ENCODE measurements around the gene EIF3A.
"Not testable (repeated sequence)": the region's sequence is repeated elsewhere in the genome, so short reads cannot be mapped to it uniquely, and the experiment has no call there.

The EIF3A gene

GRCh38 chr10:119042169-119042568 is 38.4 kb downstream of the EIF3A start:
- FAIRE-seq: no peak

GRCh38 chr10:119041326-119041725 is 39.3 kb downstream of the EIF3A start:
- FAIRE-seq: no peak

- FAIRE-seq: no peak
Measured at GRCh38 chr10:119039161-119039560, 41.5 kb downstream of the EIF3A start.

- no peak for FAIRE-seq
Measured at GRCh38 chr10:119031496-119032059, 49.0 kb downstream of the EIF3A start.

GRCh38 chr10:119030421-119031250 is 50.0 kb downstream of the EIF3A start:
- no peak for FAIRE-seq

- no peak for FAIRE-seq
Measured at GRCh38 chr10:119029613-119030420, 50.8 kb downstream of the EIF3A start, which contains the start of gene NANOS1. Gene NANOS1 (plus strand): TSS chr10:119029714. CDS start chr10:119029802, 88 bp downstream.

- FAIRE-seq: no peak
Measured at GRCh38 chr10:119028900-119029612, 51.6 kb downstream of the EIF3A start.

- not testable (repeated sequence) for FAIRE-seq
Measured at GRCh38 chr10:119028445-119028899, 52.1 kb downstream of the EIF3A start.

- no peak for FAIRE-seq
Measured at GRCh38 chr10:119026301-119027110, 54.1 kb downstream of the EIF3A start.

GRCh38 chr10:119025776-119026175 is 54.8 kb downstream of the EIF3A start:
- no peak for FAIRE-seq

- FAIRE-seq: no peak
Measured at GRCh38 chr10:119025336-119025735, 55.3 kb downstream of the EIF3A start.

- FAIRE-seq: no peak
Measured at GRCh38 chr10:119024882-119025281, 55.7 kb downstream of the EIF3A start.

GRCh38 chr10:119023553-119023868 is 57.1 kb downstream of the EIF3A start:
- no peak for FAIRE-seq

- FAIRE-seq: no peak
Measured at GRCh38 chr10:119022846-119023552, 57.6 kb downstream of the EIF3A start.

GRCh38 chr10:119020627-119020946 is 60.0 kb downstream of the EIF3A start:
- FAIRE-seq: no peak

- no peak for FAIRE-seq
Measured at GRCh38 chr10:119007211-119007574, 73.4 kb downstream of the EIF3A start.

GRCh38 chr10:119006451-119007210 is 74.0 kb downstream of the EIF3A start:
- FAIRE-seq: no peak

GRCh38 chr10:119005362-119006043 is 75.1 kb downstream of the EIF3A start:
- FAIRE-seq: no peak

GRCh38 chr10:119003572-119004289 is 76.9 kb downstream of the EIF3A start:
- FAIRE-seq: no peak

All from colon (tissue), 2 donors.